Skeletal muscle satellite cell (primary cell): ENCODE data around the gene SDK1.

Experiments
- H3K27me3 ChIP-seq: 2 replicates; pipeline ENCODE4 v1.7.0; 2013; ENCODE audit warnings: low read length; ENCODE audit not compliant: control insufficient read depth, insufficient read depth
- H3K36me3 ChIP-seq: 2 replicates; pipeline ENCODE4 v1.7.0; 2013; ENCODE audit warnings: mild to moderate bottlenecking, control low read depth, low read length; ENCODE audit not compliant: insufficient read depth
- H3K4me1 ChIP-seq: 2 replicates; pipeline ENCODE4 v1.7.0; 2013; ENCODE audit warnings: low read length; ENCODE audit not compliant: control insufficient read depth, insufficient read depth
- H3K4me2 ChIP-seq: 2 replicates; pipeline ENCODE4 v1.7.0; 2013; ENCODE audit warnings: mild to moderate bottlenecking, low read length
- H3K4me3 ChIP-seq: 2 replicates; pipeline ENCODE4 v1.7.0; 2013; ENCODE audit warnings: low read length
- H3K9ac ChIP-seq: 2 replicates; pipeline ENCODE4 v1.7.0; 2013; ENCODE audit warnings: mild to moderate bottlenecking, low read depth, low read length, moderate library complexity
- H3K9me3 ChIP-seq: replicated peaks from 2 replicates; pipeline ENCODE4 v1.7.0; 2013; ENCODE audit warnings: mild to moderate bottlenecking, control low read depth, low read length

The SDK1 gene

GRCh38 chr7:3835109-3835508, 534.1 kb downstream of the SDK1 start:
- Histone ChIP-seq H3K4me3 (no peak overlapping the region), H3K9ac (no peak overlapping the region), H3K27me3 (no peaks in the 10 kb centered on the region), H3K9me3 (no peaks in the 10 kb centered on the region), H3K4me1 (peaks cover 8% of the 10 kb centered on the region), H3K4me2 (peak overlapping the region; percentile 9), H3K36me3 (no peaks in the 10 kb centered on the region)

GRCh38 chr7:3836855-3837254, 535.8 kb downstream of the SDK1 start:
- H3K4me3 ChIP-seq = no peak overlapping the region
- H3K27me3 ChIP-seq = no peaks in the 10 kb centered on the region
- H3K4me2 ChIP-seq = no peak overlapping the region
- no peaks in the 10 kb centered on the region for H3K36me3 ChIP-seq
- H3K4me1 ChIP-seq = peaks cover 8% of the 10 kb centered on the region
- no peak overlapping the region for H3K9ac ChIP-seq
- H3K9me3 ChIP-seq = no peaks in the 10 kb centered on the region

GRCh38 chr7:3844540-3845151, 543.6 kb downstream of the SDK1 start:
- no peak overlapping the region for H3K9ac ChIP-seq

DNA sequence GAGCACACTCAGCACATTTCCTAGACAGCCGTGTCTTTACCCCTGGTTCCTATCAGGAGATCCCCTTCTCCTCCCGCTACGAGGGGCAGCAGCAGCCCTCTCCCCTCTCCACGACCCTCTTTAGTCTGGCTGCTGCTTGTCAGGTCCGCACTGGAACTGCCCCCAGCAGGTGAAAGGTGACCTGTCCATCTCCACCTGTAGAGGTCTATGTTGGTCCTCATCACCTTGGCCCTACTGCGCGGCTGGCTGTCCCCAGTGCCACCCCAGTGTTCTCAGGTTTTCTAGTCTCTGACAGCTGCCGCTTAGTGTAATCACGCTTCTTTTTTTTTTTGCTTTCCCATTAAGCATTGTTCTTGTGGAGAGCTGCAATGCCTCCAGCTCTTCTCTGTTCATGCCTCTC, 545.7 kb downstream of the SDK1 start:
- Histone ChIP-seq H3K9ac (no peak overlapping the region), H3K4me1 (no peaks in the 10 kb centered on the region), H3K4me2 (no peak overlapping the region), H3K9me3 (no peaks in the 10 kb centered on the region), H3K4me3 (no peak overlapping the region), H3K27me3 (no peaks in the 10 kb centered on the region), H3K36me3 (no peaks in the 10 kb centered on the region)

More at GRCh38 chr7:3844540-3845151, 543.6 kb downstream of the SDK1 start:
- H3K27me3 ChIP-seq = no peaks in the 10 kb centered on the region
- H3K9me3 ChIP-seq = no peaks in the 10 kb centered on the region
- no peaks in the 10 kb centered on the region for H3K36me3 ChIP-seq
- H3K4me1 ChIP-seq = no peaks in the 10 kb centered on the region
- H3K4me2 ChIP-seq = no peak overlapping the region
- no peak overlapping the region for H3K4me3 ChIP-seq

GRCh38 chr7:3847336-3847735, 546.3 kb downstream of the SDK1 start:
- H3K36me3 ChIP-seq = no peaks in the 10 kb centered on the region
- no peak overlapping the region for H3K4me3 ChIP-seq
- no peaks in the 10 kb centered on the region for H3K27me3 ChIP-seq
- H3K4me1 ChIP-seq = no peaks in the 10 kb centered on the region
- H3K9ac ChIP-seq = no peak overlapping the region
- no peak overlapping the region for H3K4me2 ChIP-seq
- no peaks in the 10 kb centered on the region for H3K9me3 ChIP-seq

DNA sequence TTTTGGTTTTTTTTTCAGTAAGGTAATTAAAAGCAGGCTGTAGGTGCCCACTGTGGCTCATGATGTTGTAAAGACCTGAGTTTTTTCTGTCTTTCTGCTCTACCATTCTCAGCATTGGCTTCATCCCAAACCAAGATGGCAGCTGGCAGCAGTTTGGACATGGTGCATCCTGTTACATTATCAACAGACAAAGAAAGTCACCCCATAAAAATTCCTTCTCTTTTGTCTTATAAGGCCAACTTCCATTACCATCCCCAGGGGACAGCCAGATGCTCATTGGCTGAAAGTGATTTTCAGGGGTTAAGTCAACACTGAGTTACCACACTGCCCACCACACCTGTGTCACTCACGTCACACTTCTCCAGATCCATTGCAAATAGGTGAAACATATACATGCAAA, 558.4 kb downstream of the SDK1 start:
- H3K9me3 ChIP-seq = no peaks in the 10 kb centered on the region
- no peak overlapping the region for H3K9ac ChIP-seq
- no peak overlapping the region for H3K4me2 ChIP-seq
- no peaks in the 10 kb centered on the region for H3K36me3 ChIP-seq
- peaks cover 8% of the 10 kb centered on the region for H3K4me1 ChIP-seq
- no peak overlapping the region for H3K4me3 ChIP-seq
- no peaks in the 10 kb centered on the region for H3K27me3 ChIP-seq

DNA sequence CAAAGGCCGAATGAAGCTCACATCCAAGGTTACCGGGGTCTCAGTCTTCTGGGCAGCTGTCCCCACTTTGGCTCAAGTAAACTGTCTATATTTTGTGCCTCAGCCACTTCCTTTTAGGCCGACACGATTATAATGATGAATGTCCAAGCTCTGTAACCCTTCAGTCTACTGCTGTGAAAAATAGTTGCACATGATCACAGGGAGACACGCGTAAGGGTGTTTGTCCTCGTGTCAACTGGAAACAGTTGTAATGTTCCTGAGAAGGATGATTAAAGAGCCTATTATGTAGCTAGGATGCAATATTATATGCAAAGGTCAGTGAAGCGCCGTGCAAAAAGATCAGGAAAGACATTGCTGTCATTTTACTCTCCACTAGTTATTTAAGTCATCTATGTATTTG, 559.9 kb downstream of the SDK1 start:
- H3K4me3 ChIP-seq = no peak overlapping the region
- H3K27me3 ChIP-seq = no peaks in the 10 kb centered on the region
- no peak overlapping the region for H3K4me2 ChIP-seq
- no peaks in the 10 kb centered on the region for H3K9me3 ChIP-seq
- no peak overlapping the region for H3K9ac ChIP-seq
- no peaks in the 10 kb centered on the region for H3K36me3 ChIP-seq
- H3K4me1 ChIP-seq = peaks cover 8% of the 10 kb centered on the region

GRCh38 chr7:3861386-3861785, 560.3 kb downstream of the SDK1 start:
- peak overlapping the region; percentile 31 for H3K4me2 ChIP-seq
- H3K9ac ChIP-seq = no peak overlapping the region
- no peaks in the 10 kb centered on the region for H3K27me3 ChIP-seq
- H3K36me3 ChIP-seq = no peaks in the 10 kb centered on the region
- peaks cover 8% of the 10 kb centered on the region for H3K4me1 ChIP-seq
- H3K4me3 ChIP-seq = no peak overlapping the region
- no peaks in the 10 kb centered on the region for H3K9me3 ChIP-seq

GRCh38 chr7:3861941-3862340, 560.9 kb downstream of the SDK1 start:
- H3K4me2 ChIP-seq = peak overlapping the region; percentile 31
- H3K4me1 ChIP-seq = peaks cover 8% of the 10 kb centered on the region
- no peaks in the 10 kb centered on the region for H3K9me3 ChIP-seq
- no peaks in the 10 kb centered on the region for H3K36me3 ChIP-seq
- H3K9ac ChIP-seq = no peak overlapping the region
- no peaks in the 10 kb centered on the region for H3K27me3 ChIP-seq
- no peak overlapping the region for H3K4me3 ChIP-seq

GRCh38 chr7:3862774-3863173, 561.7 kb downstream of the SDK1 start:
- Histone ChIP-seq H3K4me2 (no peak overlapping the region), H3K36me3 (no peaks in the 10 kb centered on the region), H3K9me3 (no peaks in the 10 kb centered on the region), H3K27me3 (no peaks in the 10 kb centered on the region), H3K4me3 (no peak overlapping the region), H3K4me1 (peaks cover 8% of the 10 kb centered on the region), H3K9ac (no peak overlapping the region)

- no peaks in the 10 kb centered on the region for H3K9me3 ChIP-seq
- no peaks in the 10 kb centered on the region for H3K27me3 ChIP-seq
- no peak overlapping the region for H3K4me2 ChIP-seq
- H3K36me3 ChIP-seq = no peaks in the 10 kb centered on the region
- no peak overlapping the region for H3K9ac ChIP-seq
- no peak overlapping the region for H3K4me3 ChIP-seq
- peaks cover 8% of the 10 kb centered on the region for H3K4me1 ChIP-seq
Measured at GRCh38 chr7:3866277-3866676, 565.2 kb downstream of the SDK1 start.

- Histone ChIP-seq H3K9me3 (no peaks in the 10 kb centered on the region), H3K4me1 (no peaks in the 10 kb centered on the region), H3K4me2 (no peak overlapping the region), H3K27me3 (no peaks in the 10 kb centered on the region), H3K36me3 (no peaks in the 10 kb centered on the region), H3K9ac (no peak overlapping the region), H3K4me3 (no peak overlapping the region)
Measured at GRCh38 chr7:3867863-3868262, 566.8 kb downstream of the SDK1 start.
